ENCODE data around the gene CTIF.

The CTIF gene

DNA sequence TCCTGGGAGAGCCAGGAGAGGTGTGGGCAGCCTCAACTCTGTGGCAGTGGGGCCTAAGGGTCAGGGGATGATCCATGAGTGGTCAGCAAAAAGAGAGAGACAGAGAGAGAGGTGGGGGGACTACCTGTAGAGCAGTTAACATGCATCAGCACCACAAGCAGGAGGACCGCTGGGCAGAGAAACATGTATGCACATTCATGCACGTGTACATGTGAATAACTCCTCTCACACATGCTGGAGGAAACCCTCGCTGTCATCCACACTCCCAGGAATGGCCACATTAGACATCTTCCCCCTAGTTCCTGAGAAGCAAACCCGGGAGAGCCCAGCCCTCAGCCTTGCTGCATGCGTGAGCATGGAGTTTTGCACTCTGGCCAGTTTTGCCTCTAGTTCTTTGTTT lies 245.8 kb downstream of the CTIF start:
- DNase-seq (ENCODE audit: low read depth in 2 of 3, low spot score in 1 of 3) = no peak

DNA sequence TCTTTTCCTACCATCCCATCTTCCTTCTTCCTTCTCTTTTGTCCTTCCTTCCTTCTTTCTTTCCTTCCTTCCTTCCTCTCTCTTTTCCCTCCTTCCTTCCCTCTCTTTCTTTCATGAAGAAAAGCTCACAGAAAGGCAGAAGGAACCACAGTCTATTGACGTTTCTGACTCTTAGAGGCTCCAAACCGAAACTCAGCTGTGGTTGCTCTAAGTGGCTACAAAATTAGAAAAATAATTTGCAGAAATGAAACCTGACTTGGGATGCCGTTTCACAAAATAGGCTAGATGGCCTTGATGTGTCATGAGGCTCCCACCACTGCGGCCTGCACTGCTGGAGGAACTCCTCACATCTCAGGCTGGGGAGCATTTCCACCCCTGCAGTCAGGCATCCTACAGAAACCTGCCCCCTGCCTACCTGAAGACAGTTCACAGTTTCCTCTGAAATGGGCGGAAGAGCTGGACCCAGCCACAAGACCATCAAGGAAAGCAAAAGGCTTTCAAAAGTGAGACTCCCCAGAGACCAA lies 246.3 kb downstream of the CTIF start:
- no peak for DNase-seq (ENCODE audit: low read depth in 2 of 3, low spot score in 1 of 3)

DNA sequence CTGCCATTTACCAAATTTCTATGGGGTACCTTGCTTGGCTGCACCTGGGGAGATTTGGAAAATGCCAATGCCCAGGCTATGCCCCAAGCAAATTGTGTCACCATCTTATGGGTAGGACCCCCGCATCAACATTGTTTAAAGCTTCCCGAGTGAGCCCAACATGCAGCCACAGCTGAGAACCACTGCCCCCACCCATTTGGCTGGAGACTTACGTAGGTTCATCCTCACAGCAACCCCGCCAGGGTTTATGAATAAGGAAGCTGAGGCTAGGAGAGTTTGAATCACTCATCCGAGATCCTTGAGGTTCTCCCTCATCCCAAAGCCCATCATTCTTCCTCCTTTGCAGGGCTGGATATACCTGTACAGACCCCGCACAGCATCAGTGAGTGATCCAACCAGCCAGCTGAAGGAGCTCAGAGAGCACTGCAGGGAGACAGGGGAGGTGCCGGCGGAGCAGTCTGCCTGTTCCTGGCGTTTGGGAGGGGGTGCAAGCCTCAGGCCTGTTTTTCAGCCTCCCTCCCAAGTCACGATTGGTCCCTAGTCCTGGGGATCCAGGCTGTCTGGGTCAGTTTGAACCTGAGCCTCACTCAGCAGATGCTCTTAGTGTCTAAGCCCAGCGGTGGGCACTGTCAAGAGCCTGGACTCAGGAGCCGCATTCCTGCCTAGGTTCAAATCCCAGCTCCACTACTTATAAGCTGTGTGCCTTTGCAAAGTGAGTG lies 247.1 kb downstream of the CTIF start:
- no peak for DNase-seq (ENCODE audit: low read depth in 2 of 3, low spot score in 1 of 3)

DNA sequence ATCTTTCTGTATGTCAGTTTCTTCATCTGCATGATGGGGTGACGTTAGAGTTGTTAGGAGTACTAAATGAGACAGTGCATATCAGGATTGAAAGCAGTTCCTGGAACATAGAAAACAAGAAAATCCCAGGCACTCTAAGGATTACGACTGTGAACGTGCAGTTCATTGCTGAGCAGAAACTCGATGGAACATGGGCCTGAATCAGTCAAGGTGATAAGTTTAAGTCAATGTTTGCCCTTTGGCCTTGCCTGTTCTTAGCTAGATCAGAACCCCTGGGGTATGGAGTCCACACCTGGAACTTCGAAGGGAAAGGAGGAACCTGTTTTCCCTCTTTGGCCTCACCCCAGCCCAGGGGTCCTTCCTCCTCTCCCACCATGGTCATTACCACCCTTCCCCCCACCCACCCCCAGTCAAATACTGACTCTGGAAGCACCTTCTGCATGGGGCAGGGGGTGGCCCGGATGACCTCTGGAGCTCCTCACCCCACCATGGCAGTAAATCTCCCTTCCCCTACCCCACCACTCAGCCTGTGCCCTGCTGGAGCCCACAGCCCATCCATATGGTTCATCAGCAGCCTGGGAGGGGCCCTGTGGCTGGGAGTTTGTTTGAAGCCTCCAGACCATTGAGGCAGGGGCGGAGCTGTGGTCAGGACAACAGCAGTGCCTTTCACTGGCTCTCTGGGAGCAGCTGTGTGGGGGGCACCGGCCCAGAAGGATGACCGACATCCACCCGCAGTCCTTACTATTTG lies 247.8 kb downstream of the CTIF start:
- DNase-seq (ENCODE audit: low read depth in 2 of 3, low spot score in 1 of 3) = no peak

DNA sequence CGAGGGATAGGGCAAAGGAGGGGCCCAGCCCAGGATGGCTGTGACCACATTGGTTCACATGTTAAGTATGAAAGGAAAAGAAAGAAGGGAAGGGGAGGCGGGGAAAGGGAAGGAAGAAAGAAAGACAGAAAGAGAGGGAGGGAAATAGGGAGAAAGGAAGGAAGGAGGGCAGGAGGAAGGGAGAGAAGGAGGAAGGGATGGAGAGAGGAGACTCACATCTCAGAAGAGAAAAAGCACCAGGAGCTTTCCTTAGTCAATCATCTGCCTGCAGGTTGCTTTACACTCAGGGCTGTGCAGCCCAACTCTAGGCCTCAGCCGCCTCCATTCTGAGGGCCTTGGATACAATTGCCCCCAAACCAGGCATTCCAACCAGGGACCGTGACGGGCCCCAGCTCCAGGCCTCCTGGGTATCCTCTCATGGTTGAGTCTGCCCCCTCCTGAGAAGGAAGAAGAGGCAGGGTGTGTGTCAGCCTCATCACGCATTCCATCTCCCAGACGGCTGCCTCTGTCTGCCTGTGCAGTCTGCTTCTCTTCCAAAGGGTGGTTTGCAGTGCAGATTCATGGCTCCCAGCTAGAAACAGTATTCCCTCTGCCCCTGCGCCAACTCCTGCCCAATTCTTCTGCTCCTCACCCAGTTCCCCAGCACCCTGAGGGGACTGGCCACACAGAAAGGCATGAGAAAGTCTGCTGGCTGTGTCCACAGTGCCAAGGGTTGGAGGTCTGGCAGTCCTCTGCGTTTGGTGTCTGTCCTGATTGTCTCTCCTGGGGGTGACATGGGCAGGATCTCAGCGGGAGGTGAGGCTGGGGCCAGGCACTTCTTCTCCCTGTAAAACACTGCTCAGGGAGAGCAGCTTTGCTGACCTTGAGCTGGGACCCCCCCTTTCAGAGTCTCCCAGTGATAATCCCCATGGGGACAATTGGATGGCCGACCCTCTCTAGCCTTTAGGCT lies 248.6 kb downstream of the CTIF start:
- DNase-seq (ENCODE audit: low read depth in 2 of 3, low spot score in 1 of 3) = no peak

DNA sequence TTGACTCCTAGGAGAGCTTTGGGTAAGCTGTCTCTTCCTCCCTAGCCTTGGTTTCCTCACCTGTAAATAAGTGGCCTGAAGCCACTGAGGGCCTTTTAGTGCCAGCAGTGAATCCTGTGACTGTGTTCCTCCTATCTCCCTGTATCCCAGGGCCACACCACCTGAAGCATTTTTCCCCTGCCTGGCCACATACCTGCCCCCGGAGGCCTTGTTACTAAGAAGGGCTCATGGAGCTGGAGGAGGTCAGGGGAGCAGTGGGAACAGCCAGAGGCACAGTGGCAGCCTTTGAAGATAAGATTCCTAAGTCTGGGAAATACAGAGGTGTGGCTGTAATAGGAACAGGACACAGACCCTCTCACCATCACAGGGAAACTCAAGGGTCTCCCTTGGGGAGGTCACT lies 249.5 kb downstream of the CTIF start:
- DNase-seq (ENCODE audit: low read depth in 2 of 3, low spot score in 1 of 3) = no peak

DNA sequence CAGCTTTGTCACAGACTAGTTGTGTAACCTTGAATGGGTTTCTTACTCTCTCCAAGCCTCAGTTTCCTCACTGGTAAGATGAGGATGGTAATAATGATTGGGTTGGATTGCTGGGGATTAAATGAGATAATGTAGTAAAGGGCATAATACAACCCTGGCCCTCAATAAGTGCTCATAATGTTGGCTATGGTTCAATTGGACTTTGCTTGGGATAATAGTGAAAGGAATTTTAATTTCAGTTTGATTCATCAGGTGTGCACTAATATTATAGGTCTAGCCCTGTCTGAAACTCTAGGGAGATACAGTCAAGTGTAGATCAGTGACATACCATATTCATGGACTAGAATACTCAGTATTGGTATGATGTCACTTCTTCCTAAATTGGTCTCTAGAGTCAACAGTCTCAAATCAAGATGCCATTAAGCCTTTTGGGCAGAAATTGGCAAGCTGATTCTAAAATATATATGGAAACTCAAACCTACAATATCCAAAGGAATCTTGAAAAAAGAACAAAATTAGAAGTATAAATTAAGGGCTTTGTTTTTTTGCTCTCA lies 250.5 kb downstream of the CTIF start:
- no peak for DNase-seq (ENCODE audit: low read depth in 2 of 3, low spot score in 1 of 3)

DNA sequence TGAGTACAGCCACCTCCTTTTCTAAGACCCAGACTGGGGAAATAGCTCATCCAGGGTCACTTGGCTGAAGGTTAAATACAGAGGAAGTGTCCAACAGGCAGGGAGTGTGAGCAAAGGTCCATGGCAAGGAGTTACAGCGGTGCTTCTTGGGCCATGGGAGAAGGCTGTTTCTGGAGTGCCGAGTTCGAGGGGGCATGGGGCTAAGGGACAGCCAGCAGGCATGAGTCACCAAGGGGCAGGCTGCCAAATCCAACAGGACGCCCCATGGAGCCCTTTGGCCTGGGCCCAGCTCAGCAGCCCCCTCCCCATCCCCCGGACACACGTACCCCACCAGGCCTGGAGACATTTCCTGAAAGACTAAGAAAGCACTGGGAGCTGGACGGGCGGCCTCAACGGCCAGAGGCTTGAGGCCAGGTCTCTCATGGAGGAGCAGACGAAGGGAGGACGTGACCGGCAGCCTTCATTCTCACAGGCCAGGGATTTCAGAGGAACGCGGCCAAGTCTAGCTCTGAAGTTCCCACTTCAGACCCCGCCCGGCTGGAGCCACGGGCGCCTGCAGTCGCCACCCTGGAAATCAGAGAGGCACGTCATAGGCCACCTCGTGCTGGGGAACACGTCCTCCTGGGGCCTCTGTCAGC lies 251.5 kb downstream of the CTIF start:
- no peak for DNase-seq (ENCODE audit: low read depth in 2 of 3, low spot score in 1 of 3)

DNA sequence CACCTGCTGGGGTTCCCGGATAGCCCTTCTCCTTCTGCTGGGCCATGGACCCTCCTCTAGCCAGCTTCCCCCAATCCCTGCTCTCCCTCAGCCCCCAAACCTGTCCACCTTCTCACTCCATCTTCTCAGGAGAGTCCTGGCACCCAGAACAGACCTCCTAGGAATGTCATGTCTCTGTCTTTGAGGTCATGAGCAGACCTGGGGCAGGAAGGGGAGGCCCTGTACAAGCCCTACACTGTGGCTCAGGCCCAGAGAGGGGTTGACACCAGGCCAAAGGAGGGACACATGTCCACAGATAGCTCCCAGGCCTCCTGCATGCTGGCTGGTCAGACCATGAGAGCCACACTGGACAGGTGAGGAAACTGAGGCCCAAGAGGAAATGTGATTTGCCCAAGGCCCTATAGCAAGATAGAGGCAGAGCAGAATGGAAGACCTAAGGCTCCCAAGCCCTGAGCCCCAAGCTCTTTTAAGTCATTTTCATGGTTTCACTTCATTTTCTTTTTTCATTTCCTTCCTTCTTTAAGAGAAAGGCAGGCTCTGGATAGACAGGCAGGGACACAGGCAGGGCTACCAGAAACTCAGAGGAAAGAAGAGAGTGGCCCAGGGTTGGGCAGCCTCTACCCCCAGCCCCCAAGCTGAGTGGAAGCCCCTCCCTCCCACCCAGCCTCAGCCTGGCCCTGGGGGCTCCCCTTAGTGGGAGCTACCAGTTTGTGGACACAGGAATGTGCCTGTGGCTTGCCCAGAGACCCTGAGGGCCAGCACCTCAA lies 252.2 kb downstream of the CTIF start:
- DNase-seq (ENCODE audit: low read depth in 2 of 3, low spot score in 1 of 3) = no peak

DNA sequence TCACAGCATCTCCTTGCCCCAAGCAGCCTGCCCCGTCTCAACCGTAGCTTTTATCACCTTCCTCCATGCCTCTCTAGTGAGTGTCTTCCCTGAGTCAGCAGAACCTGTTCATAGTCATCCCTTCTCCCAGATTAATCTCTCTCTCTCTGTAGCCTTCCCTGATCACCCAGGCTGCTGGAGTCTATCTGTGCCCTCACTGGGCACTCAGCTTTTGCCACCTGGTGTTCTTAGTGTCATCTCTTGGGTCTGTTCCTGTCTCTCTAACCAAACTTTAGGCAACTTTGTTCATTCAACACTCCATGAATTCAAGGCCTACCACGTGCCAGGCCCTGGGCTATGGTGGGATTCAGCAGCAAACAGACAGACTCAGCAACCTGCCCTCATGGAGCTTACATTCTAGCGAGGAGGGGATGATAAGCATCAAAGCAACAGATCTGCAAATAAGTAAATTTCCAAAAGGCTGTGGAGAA lies 252.8 kb downstream of the CTIF start:
- no peak for DNase-seq (ENCODE audit: low read depth in 2 of 3, low spot score in 1 of 3)

DNA sequence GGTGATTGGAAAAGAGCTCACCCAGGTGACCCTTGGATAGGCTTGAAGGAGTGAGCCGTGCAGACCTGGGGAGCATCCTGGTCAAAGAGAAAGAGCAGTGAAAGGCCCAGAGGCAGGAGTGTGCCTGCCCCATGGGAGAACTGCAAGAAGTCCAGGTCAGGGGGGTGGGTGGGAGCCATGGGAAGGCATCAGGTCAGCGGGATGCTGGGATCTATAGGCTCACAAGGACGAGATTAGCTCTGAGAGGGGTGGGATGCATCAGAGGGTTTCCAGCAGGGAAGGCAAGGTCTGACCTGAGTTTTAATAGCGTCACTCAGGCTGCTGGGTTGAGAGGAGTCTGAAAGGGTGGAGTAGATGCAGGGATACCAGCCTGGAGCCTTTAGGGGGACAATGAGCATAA lies 253.3 kb downstream of the CTIF start:
- no peak for DNase-seq (ENCODE audit: low read depth in 2 of 3, low spot score in 1 of 3)

DNA sequence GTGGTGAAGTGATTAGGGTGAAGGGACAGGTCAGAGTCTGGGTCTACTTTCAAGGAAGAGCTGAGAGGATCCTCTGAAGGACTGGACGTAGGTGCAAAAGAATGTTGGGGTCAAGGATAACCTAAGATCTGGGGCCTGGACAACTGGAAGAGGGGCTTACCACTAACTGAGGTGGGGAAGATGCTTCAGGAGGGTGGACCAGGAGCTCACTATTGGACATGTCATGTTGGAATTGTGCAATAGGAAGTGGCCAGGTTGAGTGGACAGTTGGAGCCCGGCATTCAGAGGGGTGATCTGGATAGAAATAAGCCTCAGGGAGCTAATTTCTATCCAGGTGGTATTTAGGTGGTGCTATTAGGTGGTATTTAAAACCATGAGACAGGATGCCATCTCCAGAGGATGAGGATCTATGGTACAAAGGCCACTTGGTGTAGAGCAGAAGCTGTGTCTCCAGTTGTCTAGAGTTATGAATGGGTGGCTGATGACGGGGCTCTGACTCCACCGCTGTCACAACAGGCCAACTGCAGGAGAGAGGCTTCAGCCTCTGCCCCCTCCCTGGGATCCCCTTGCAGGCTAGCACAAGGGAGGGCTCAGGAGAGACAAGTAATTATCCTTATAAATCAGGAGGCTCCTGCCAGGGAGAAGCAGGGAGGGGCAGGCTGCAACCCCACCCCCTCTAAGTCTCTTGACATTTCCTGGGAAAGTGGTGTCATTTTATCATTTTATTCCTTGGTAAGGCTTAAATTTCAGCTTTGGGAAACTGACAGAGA lies 254.0 kb downstream of the CTIF start:
- DNase-seq (ENCODE audit: low read depth in 2 of 3, low spot score in 1 of 3) = no peak

DNA sequence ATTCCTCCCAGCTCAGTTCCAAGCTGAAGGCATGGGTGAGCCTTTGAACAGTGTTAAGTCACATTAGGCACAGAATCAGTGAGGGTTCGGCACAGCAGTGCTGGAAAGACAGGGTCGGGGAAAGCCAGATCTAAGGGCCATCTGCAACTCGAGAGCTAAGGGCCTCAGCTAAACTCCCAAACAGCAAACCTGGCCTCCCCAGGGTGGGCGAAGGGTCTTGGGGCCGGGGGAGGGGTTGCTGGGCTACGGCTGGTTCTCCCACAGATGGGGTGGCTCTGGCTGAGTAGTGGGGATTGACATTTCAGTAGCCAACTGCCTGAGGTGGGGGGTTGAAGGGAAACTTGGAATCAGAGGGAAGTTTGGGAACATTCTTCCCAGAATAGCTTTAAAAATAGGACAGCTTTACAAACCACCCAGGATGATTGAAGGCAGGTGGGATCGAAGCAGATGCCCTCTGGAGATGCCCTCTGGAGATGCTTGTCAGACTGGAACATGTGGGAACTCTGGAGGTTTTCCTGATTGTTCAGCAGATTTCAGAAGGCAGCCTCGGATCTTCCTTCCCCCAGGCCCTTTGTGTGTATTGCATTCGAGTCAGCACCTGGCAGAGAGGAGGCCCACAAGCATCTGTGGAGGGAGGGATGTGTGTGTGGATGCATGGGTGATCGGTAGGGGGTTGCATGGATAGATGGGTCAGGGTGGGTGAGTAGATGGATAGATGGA lies 255.6 kb downstream of the CTIF start:
- DNase-seq (ENCODE audit: low read depth in 2 of 3, low spot score in 1 of 3) = no peak

DNA sequence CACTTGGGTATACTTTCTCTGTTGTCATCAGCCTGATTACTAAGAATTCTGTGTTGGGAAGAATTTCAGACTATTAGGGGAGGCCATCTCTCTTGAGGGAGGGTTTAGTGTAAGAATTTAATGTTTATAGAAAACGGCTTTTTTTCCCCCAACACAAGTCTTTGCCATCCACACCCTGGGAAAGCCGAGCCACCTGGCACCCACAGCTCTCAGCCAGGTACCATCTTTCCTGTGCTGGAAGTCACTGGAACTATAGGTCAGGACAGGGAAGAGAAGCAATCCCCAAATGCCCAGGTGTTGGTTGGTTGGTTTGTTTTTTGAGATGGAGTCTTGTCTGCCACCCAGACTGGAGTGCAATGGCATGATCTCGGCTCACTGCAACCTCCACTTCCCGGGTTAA lies 256.9 kb downstream of the CTIF start:
- no peak for DNase-seq (ENCODE audit: low read depth in 2 of 3, low spot score in 1 of 3)

DNA sequence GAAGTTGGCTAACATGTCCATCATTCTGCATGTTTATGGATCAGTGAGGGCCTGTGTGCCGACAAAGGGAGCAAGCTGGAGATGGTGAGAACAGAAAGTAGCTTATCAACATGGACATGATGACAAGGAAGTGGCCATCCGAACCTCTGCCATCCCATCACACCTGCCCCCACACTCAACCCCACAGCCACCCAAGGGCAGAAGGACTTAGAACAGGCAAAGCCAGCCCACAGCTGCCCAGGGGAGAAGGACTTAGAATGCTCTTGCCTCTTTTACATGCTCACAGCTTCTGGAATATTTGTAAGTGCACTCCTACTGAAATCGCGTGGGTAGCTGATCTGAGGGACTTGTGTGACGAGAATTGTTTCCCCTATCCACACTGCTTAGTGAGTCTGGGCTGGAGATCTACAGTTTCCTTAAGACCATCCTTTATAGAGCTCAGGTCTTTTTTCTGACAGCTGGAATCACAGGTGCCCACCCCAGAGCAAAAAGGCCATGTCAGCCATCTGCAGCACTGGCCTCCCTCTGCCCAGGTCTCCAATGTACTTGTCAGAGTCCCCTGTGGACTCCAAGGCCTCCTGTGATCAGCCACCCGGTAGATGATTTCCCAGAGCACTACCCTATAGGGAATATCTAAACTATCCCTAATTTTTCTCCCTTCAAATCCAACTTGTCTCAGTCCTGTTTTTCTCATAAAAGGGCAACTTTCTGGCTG lies 257.8 kb downstream of the CTIF start:
- DNase-seq (ENCODE audit: low read depth in 2 of 3, low spot score in 1 of 3) = no peak

DNA sequence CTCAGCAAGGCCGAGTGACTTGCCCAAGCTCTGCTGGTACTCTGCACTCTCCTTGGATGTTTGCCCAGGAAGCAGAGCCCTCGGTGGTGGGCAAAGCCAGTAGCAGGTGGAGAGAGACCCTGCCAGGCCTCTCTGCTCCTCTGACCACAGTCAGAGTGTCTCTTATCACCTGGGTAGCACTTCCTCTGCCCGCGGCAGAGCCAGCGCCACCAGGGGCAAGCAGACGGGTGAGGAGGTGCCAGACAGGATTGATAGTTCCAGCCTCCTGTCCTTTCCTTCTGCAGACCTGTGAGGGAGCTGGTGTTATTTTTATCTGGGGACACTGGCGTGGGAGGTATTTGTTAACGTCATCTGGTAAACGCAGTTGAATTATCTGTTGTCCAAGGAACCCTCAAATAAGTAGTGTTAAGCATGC lies 259.0 kb downstream of the CTIF start:
- DNase-seq (ENCODE audit: low read depth in 2 of 3, low spot score in 1 of 3) = no peak

DNA sequence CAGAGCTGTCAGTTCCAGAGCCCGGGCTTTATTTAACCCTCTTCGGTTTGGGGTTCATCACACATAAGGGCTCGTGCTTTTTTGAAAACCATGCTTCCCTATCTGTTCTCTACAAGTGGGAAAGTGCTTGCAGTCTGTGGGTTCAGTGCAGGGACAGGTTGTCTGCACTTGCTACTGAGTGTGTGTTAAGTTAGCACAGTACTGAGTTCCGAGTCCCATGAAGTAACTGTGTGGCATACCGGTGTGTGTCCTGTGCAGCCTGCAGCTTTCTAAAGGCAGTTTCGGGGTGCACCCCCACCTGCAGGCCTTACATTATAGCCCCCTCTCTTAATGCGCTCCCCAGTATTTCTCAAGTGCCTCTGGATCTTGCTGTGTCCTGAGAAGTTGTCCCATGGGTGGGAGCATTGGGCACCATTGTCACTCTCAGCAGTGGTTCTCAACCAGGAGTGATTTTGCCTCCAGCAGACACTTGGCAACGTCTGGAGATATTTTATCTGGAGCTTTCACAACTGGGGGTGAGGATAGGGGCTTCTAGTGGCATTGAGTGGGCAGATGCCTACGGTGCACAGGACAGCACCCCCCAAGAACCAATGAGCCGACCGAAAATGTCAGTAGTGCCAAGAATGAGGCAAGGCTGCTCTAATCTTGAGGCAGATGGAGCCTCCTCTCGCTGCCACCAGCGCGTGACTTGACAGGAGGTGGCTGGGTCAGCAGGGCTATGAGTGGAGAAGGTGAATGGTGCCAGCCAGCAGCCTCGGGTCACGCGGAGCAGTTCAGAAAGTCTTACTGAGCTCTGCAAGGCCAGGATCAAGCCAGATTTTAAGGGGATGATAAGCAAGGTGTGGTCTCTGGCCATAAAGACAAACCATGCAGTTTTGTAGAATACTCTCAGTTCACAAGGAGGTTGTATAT lies 259.8 kb downstream of the CTIF start:
- no peak for DNase-seq (ENCODE audit: low read depth in 2 of 3, low spot score in 1 of 3)

All from stimulated activated CD4-positive, alpha-beta T cell treated with anti-CD3 and anti-CD28 coated beads, Interleukin-12 subunit alpha, Interleukin-12 subunit beta, amount 100 ng/mL, for 48 hours (primary cell).